Cardiac muscle cell (in vitro differentiated cells and primary cell): ENCODE results near the gene BCAS3. TPM values are rescaled to one million over a fixed set of nuclear protein-coding genes. Genes with fewer than 3 reads are reported as not detected.
"Not testable (repeated sequence)": the region's sequence is repeated elsewhere in the genome, so short reads cannot be mapped to it uniquely, and the experiment has no call there.

Source experiments
- DNase-seq, 2 donors: peaks; one replicate each; pipeline versions ENCODE4 v3.0.0 to v3.0.0-alpha.2; 2010 to 2017; ENCODE audit warnings: low read depth in 1 of 2, low spot score in 1 of 2
- H3K27ac ChIP-seq: fragments of 200-600 bp; sonication (generic); 2 replicates; pipeline ENCODE4 v1.5.1; 2016
- H3K27me3 ChIP-seq: fragments of 200-600 bp; sonication (generic); 2 replicates; pipeline ENCODE4 v1.6.0; 2016; ENCODE audit warnings: control low read depth
- H3K36me3 ChIP-seq: fragments of 200-600 bp; sonication (generic); 2 replicates; pipeline ENCODE4 v1.5.1; 2016; ENCODE audit warnings: control low read depth
- H3K4me1 ChIP-seq: fragments of 200-600 bp; sonication (generic); 2 replicates; pipeline ENCODE4 v1.8.1; 2017; ENCODE audit warnings: low read depth, mild to moderate bottlenecking, mixed run types
- H3K4me3 ChIP-seq: fragments of 200-600 bp; sonication (generic); 2 replicates; pipeline ENCODE4 v1.5.1; 2016; ENCODE audit warnings: mild to moderate bottlenecking
- H3K9me3 ChIP-seq: fragments of 200-600 bp; sonication (generic); 2 replicates; pipeline ENCODE4 v1.5.1; 2017; ENCODE audit warnings: low read depth, mild to moderate bottlenecking, control low read depth
- CTCF ChIP-seq: IDR thresholded peaks from 2 replicates; pipeline ENCODE4 v1.5.1; 2012; ENCODE audit warnings: low read depth, mild to moderate bottlenecking, low read length
- polyA plus RNA-seq: library from polyadenylated mRNA; unstranded; fragments of >200 nt; fragmentation: Nextera tagmentation; extraction: Ambion mirVana; gene quantifications from 2 replicates; pipeline ENCODE4 v1.2.1, GENCODE V29; 2016
- total RNA-seq: library from RNA; depleted of rRNA; stranded (reverse); fragments of >200 nt; gene quantifications from 2 replicates; pipeline ENCODE4 v1.2.3, GENCODE V29; 2016

The BCAS3 gene
- total and polyA plus RNA-seq, 2 experiments from 2014 or later: 36.5 to 39.6 TPM

DNA sequence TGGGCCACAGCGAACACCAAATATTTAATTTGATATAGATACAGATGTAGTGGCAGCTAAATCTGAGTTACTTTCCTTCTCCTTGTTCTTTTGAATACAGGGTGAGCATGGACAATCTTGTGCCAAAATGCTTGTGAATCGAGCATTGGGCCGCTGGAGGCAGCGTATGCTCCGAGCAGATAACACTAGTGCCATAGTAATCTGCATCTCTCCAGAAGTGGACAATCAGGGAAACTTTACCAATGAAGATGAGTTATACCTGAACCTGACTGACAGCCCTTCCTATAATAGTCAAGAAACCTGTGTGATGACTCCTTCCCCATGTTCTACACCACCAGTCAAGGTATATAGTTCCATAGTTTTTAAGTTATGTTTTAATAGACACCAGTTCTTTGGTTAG, 21.2 kb upstream of the BCAS3 start:
- no peak overlapping the region for H3K27ac ChIP-seq
- no peaks in the 10 kb centered on the region for H3K9me3 ChIP-seq
- no peaks in the 10 kb centered on the region for H3K4me1 ChIP-seq
- no peak overlapping the region for H3K4me3 ChIP-seq
- no peak for TF ChIP-seq CTCF
- no peaks in the 10 kb centered on the region for H3K27me3 ChIP-seq
- no peak for DNase-seq
- H3K36me3 ChIP-seq: peaks cover 7% of the 10 kb centered on the region

DNA sequence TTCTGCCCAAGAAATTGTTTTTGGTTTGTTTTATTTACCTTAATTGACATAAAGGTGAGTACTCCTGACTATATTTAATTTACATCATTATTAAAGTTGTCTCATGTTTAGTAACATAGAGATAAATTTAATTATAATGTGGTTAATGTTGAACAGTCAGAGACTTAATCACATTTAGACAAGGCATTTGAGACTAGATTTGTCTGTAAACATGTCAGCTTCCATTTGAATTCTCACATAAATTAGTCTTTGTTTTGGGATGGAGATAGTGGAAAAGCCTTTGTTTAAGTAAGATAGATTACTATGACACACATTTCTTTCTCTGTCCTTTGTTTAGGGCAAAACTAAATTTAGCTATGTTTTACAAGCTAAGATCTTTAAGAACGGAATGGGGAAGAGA, 18.5 kb upstream of the BCAS3 start:
- peaks cover 7% of the 10 kb centered on the region for H3K36me3 ChIP-seq
- H3K27me3 ChIP-seq: no peaks in the 10 kb centered on the region
- no peak for DNase-seq
- no peaks in the 10 kb centered on the region for H3K4me1 ChIP-seq
- TF ChIP-seq CTCF: no peak
- H3K9me3 ChIP-seq: no peaks in the 10 kb centered on the region
- no peak overlapping the region for H3K27ac ChIP-seq
- H3K4me3 ChIP-seq: no peak overlapping the region

- DNase-seq: no peak
- no peaks in the 10 kb centered on the region for H3K9me3 ChIP-seq
- no peaks in the 10 kb centered on the region for H3K27me3 ChIP-seq
- no peaks in the 10 kb centered on the region for H3K4me1 ChIP-seq
- TF ChIP-seq CTCF: no peak
- H3K4me3 ChIP-seq: no peak overlapping the region
- peaks cover 6% of the 10 kb centered on the region for H3K36me3 ChIP-seq
- no peak overlapping the region for H3K27ac ChIP-seq
Measured at GRCh38 chr17:60661489-60661888, 16.2 kb upstream of the BCAS3 start.

DNA sequence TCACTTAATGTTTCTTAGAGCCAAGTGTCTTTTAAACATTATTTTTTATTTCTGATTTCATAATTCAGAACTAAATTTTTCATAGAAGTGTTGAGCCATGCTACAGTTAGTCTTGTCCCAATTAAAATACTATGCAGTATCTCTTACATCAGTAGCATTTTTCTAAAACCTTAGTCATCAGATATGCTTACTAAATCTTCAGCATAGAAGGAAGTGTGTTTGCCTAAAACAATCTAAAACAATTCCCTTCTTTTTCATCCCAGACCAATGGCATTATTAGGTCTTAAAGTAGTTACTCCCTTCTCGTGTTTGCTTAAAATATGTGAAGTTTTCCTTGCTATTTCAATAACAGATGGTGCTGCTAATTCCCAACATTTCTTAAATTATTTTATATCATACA, 13.6 kb upstream of the BCAS3 start:
- no peak for TF ChIP-seq CTCF
- Histone ChIP-seq H3K4me1 (no peaks in the 10 kb centered on the region), H3K9me3 (no peaks in the 10 kb centered on the region), H3K27me3 (no peaks in the 10 kb centered on the region), H3K27ac (no peak overlapping the region), H3K4me3 (no peak overlapping the region), H3K36me3 (no peaks in the 10 kb centered on the region)
- DNase-seq: no peak

- Histone ChIP-seq H3K36me3 (no peaks in the 10 kb centered on the region), H3K9me3 (no peaks in the 10 kb centered on the region)
- no peak for TF ChIP-seq CTCF
Measured at GRCh38 chr17:60665602-60666001, 12.0 kb upstream of the BCAS3 start.

GRCh38 chr17:60668741-60669140, 8.9 kb upstream of the BCAS3 start:
- DNase-seq: not testable (repeated sequence)

More at GRCh38 chr17:60665602-60666001, 12.0 kb upstream of the BCAS3 start:
- Histone ChIP-seq H3K27me3 (no peaks in the 10 kb centered on the region), H3K27ac (no peak overlapping the region), H3K4me3 (no peak overlapping the region), H3K4me1 (no peaks in the 10 kb centered on the region)
- no peak for DNase-seq

More at GRCh38 chr17:60668741-60669140, 8.9 kb upstream of the BCAS3 start:
- H3K36me3 ChIP-seq, H3K4me1 ChIP-seq, H3K27ac ChIP-seq, H3K27me3 ChIP-seq, H3K9me3 ChIP-seq, H3K4me3 ChIP-seq: not testable (repeated sequence)
